ENCODE measurements around the gene NTM. TPM values are rescaled to one million over a fixed set of nuclear protein-coding genes. Genes with fewer than 3 reads are reported as not detected.

NTM gene
- total and polyA plus RNA-seq, 2 experiments from 2014 or later, result 2.2 to 4.9 TPM

DNA sequence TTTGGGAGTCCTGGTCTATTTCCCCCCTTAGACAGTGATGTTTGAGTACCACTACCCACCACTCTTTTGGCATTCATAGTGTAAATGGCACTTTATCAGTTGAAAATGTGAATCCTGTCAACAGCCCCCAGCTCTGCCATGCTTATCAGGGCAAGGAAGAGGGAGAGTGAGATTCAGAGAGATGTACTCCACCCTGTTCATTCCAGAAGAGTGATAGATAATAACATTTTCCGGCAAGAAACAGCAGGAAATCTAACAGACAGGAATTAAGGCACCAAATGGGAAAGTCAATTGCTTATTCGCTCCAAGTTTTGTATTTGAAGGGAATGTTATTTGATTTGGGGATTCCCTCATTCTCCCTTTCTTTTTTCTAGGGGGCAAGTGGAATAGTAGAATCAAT is 681.9 kb downstream of the NTM start:
- Histone ChIP-seq H3K4me2 (no peak overlapping the region), H3K4me3 (no peak overlapping the region), H3K27ac (no peak overlapping the region), H3K4me1 (ENCODE audit: insufficient read depth) (no peaks in the 10 kb centered on the region), H2AFZ (no peak overlapping the region), H3K36me3 (replicated peaks; ENCODE audit: insufficient read depth, low read depth) (no peaks in the 10 kb centered on the region), H4K20me1 (ENCODE audit: insufficient read depth, poor library complexity, severe bottlenecking) (no peaks in the 10 kb centered on the region), H3K9me2 (replicated peaks; ENCODE audit: insufficient read depth) (no peaks in the 10 kb centered on the region), H3K9me3 (ENCODE audit: low read depth) (no peaks in the 10 kb centered on the region), H3K79me2 (no peaks in the 10 kb centered on the region), H3K27me3 (peaks cover 14% of the 10 kb centered on the region)
- TF ChIP-seq EZH2 (IDR thresholded peaks at IDR 0.05; ENCODE audit: borderline replicate concordance) (no peak), EZH2phosphoT487 (IDR thresholded peaks at IDR 0.05; ENCODE audit: low read depth, severe bottlenecking, unreplicated experiment) (no peak), CTCF (IDR thresholded peaks at IDR 0.05; ENCODE audit: poor library complexity) (no peak)
- WGBS (ENCODE audit: low lambda C conversion rate, missing lambda C conversion rate), result 92% methylated on average over 2 of the region's 2 CpGs
- DNase-seq (ENCODE audit: low spot score), result no peak

DNA sequence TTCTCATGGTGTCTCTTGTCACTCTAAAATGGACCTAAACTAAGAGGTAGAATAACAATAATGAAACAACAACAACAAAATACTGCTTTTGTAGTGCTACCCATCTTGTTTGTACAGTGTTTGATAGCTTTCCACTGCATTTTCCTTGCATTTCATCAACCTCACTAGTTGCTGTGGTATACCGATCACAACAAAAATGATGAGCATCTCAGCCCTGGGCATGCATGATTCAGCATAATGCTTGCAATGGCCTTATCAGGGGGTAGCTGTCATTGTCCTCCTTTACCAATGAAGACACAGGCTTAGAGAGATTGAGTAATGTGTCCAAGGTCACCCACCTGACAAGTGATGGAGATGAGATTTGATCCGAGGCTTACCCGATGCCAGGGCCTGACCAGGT is 682.5 kb downstream of the NTM start:
- no peak for TF ChIP-seq EZH2 (IDR thresholded peaks at IDR 0.05; ENCODE audit: borderline replicate concordance)
- no peak for TF ChIP-seq EZH2phosphoT487 (IDR thresholded peaks at IDR 0.05; ENCODE audit: low read depth, severe bottlenecking, unreplicated experiment)
- no peak for TF ChIP-seq CTCF (IDR thresholded peaks at IDR 0.05; ENCODE audit: poor library complexity)
- Histone ChIP-seq H3K4me1 (ENCODE audit: insufficient read depth) (no peaks in the 10 kb centered on the region), H3K36me3 (replicated peaks; ENCODE audit: insufficient read depth, low read depth) (no peaks in the 10 kb centered on the region), H3K4me3 (no peak overlapping the region), H3K9me3 (ENCODE audit: low read depth) (no peaks in the 10 kb centered on the region), H4K20me1 (ENCODE audit: insufficient read depth, poor library complexity, severe bottlenecking) (no peaks in the 10 kb centered on the region), H3K79me2 (no peaks in the 10 kb centered on the region), H3K9me2 (replicated peaks; ENCODE audit: insufficient read depth) (no peaks in the 10 kb centered on the region), H3K27ac (no peak overlapping the region), H3K27me3 (peaks cover 14% of the 10 kb centered on the region), H3K4me2 (no peak overlapping the region), H2AFZ (no peak overlapping the region)
- DNase-seq (ENCODE audit: low spot score), result no peak
- WGBS (ENCODE audit: low lambda C conversion rate, missing lambda C conversion rate), result 100% methylated on average over 3 of the region's 3 CpGs

DNA sequence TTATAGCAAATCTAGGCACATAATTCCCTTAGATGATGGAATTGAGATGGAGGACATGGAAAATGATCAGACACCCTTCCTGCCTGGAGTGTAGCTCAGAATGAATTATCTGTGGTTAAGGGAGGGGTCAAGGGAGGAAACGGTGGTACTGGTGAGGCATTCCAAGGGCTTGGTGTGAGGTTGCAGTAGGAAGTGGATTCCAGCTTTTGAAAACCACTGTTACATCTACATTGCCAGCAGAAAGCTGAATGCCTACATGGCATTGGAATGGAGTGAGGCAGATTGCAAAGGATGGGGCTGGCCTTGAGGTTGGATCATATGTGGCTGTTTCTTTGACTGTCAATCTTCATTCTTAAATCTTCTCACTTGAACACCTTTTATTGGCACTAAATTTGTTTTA is 684.4 kb downstream of the NTM start:
- Histone ChIP-seq H3K27ac (no peak overlapping the region), H3K79me2 (no peaks in the 10 kb centered on the region), H4K20me1 (ENCODE audit: insufficient read depth, poor library complexity, severe bottlenecking) (no peaks in the 10 kb centered on the region), H3K27me3 (peaks cover 14% of the 10 kb centered on the region), H3K4me2 (no peak overlapping the region), H3K4me3 (no peak overlapping the region), H3K9me2 (replicated peaks; ENCODE audit: insufficient read depth) (no peaks in the 10 kb centered on the region), H3K9me3 (ENCODE audit: low read depth) (no peaks in the 10 kb centered on the region), H3K36me3 (replicated peaks; ENCODE audit: insufficient read depth, low read depth) (no peaks in the 10 kb centered on the region), H3K4me1 (ENCODE audit: insufficient read depth) (no peaks in the 10 kb centered on the region), H2AFZ (no peak overlapping the region)
- DNase-seq (ENCODE audit: low spot score), result no peak
- 53% methylated on average over 1 of the region's 1 CpG for WGBS (ENCODE audit: low lambda C conversion rate, missing lambda C conversion rate)
- TF ChIP-seq EZH2 (IDR thresholded peaks at IDR 0.05; ENCODE audit: borderline replicate concordance), result no peak
- no peak for TF ChIP-seq CTCF (IDR thresholded peaks at IDR 0.05; ENCODE audit: poor library complexity)
- no peak for TF ChIP-seq EZH2phosphoT487 (IDR thresholded peaks at IDR 0.05; ENCODE audit: low read depth, severe bottlenecking, unreplicated experiment)

GRCh38 chr11:132055296-132055695 is 684.9 kb downstream of the NTM start:
- Histone ChIP-seq H2AFZ (no peak overlapping the region), H3K4me2 (no peak overlapping the region), H3K4me1 (ENCODE audit: insufficient read depth) (no peaks in the 10 kb centered on the region), H3K9me3 (ENCODE audit: low read depth) (no peaks in the 10 kb centered on the region), H3K27ac (no peak overlapping the region), H4K20me1 (ENCODE audit: insufficient read depth, poor library complexity, severe bottlenecking) (no peaks in the 10 kb centered on the region), H3K9me2 (replicated peaks; ENCODE audit: insufficient read depth) (no peaks in the 10 kb centered on the region), H3K4me3 (no peak overlapping the region), H3K79me2 (no peaks in the 10 kb centered on the region), H3K27me3 (peaks cover 14% of the 10 kb centered on the region), H3K36me3 (replicated peaks; ENCODE audit: insufficient read depth, low read depth) (no peaks in the 10 kb centered on the region)
- TF ChIP-seq CTCF (IDR thresholded peaks at IDR 0.05; ENCODE audit: poor library complexity), result no peak
- no peak for TF ChIP-seq EZH2 (IDR thresholded peaks at IDR 0.05; ENCODE audit: borderline replicate concordance)
- TF ChIP-seq EZH2phosphoT487 (IDR thresholded peaks at IDR 0.05; ENCODE audit: low read depth, severe bottlenecking, unreplicated experiment), result no peak
- DNase-seq (ENCODE audit: low spot score), result no peak
- WGBS (ENCODE audit: low lambda C conversion rate, missing lambda C conversion rate), result 87% methylated on average over 6 of the region's 6 CpGs

Measured in hepatocyte (in vitro differentiated cells).